ENCODE measurements around the gene PRSS58. TPM values are rescaled to one million over a fixed set of nuclear protein-coding genes. Genes with fewer than 3 reads are reported as not detected.
A peak's percentile ranks its signal among the peaks of the same experiment; 100 is the strongest.

PRSS58 gene
- total and polyA plus RNA-seq, 9 of the 15 experiments (the other 6 are each of a cell fraction or from before 2014, with no cell fraction given) = not detected

DNA sequence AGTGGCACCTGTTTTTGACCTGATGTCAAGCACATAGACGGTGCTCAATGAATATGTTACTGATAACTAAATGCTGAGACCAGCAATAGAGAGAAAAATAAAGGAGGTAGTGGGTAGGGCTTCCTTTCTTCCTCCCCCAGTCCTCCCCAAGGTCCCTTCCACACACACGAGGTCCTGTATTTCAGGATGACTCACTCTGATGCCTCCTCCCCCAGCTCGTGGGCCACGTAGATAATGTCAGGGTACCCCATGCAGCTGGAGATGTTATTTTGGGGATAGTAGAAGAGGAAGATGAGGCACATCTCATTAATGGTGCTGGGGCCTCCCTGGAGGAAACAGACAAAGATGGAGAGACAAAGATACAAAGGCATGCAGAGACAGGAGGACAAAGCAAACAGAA, 17.3 kb downstream of the PRSS58 start (continued):
- no peak for TF ChIP-seq ZNF79 (CRISPR knock-in tag; IDR thresholded peaks at IDR 0.05; ENCODE audit: low read depth)

DNA sequence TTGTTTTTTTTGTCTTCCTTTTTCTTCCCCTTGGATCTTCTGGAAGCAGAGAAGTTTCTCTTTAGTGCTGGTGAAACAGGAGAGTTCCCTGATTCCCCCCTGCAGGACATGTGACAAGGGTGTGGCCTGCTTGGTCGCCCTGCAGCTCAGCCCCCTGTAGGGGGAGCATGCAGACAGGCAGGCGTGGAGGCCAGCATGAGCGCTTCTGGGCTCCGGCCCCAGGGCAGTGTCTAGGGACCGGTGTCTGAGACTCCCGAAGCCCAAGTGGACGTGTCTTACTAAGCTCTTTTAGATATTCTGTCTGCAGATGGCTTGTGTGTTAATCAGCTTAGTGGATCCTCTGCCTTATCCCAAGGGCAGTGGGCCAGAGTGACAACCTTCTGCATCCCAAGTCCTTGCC, 26.1 kb downstream of the PRSS58 start:
- CTCF ChIA-PET (ENCODE audit: low intra/inter-chr PET ratio) = no interaction called here
- no peaks in the 10 kb centered on the region for H3K27me3 ChIP-seq (ENCODE audit: control insufficient read depth in 2 of 2, insufficient read depth in 2 of 2, low read length in 2 of 2)
- no peaks in the 10 kb centered on the region for H3K36me3 ChIP-seq (ENCODE audit: control insufficient read depth, insufficient read depth, low read length)
- no peaks in the 10 kb centered on the region for H3K9me3 ChIP-seq (replicated peaks; ENCODE audit: control insufficient read depth, insufficient read depth, low read depth, low read length)
- intact Hi-C loops (cut with micrococcal nuclease) (no loop called here), in situ Hi-C loops (cut with MboI) (no loop called here)
- WGBS (ENCODE audit: insufficient coverage, low coverage, missing lambda C conversion rate) = 2% methylated on average over 7 of the region's 7 CpGs
- ATAC-seq = peak; percentile 99
- H3K9ac ChIP-seq (ENCODE audit: insufficient read depth in 1 of 2, low read depth in 2 of 2, low read length in 2 of 2) = no peak overlapping the region
- peak; percentile 31 to 56 (median 39) for DNase-seq (ENCODE audit: extremely low read depth in 1 of 4, low spot score in 3 of 4)
- TF ChIP-seq SRSF1 (IDR thresholded peaks at IDR 0.05; ENCODE audit: low read depth, low read length) (no peak), SETDB1 (IDR thresholded peaks at IDR 0.05; ENCODE audit: low read length) (peak; percentile 20), RAD21 (CRISPR knock-in tag; conservative IDR thresholded peaks at IDR 0.05 in 1 of 2, IDR thresholded peaks at IDR 0.05 in 1 of 2) (0 out of 4 replicates have a peak, but pooled peaks of 1 of the 2 experiments have one; percentile 4), NUFIP1 (IDR thresholded peaks at IDR 0.05; ENCODE audit: partially characterized antibody) (no peak), KLF16 (IDR thresholded peaks at IDR 0.05) (0 out of 2 replicates have a peak, but pooled peaks have one; percentile 11), ZFP1 (CRISPR knock-in tag; IDR thresholded peaks at IDR 0.05) (no peak), BRCA1 (IDR thresholded peaks at IDR 0.05) (no peak), BRCA1 (CRISPR knock-in tag; IDR thresholded peaks at IDR 0.05) (no peak), SIN3B (IDR thresholded peaks at IDR 0.05; ENCODE audit: low read depth) (no peak)
- TF ChIP-seq, protein P1, sequence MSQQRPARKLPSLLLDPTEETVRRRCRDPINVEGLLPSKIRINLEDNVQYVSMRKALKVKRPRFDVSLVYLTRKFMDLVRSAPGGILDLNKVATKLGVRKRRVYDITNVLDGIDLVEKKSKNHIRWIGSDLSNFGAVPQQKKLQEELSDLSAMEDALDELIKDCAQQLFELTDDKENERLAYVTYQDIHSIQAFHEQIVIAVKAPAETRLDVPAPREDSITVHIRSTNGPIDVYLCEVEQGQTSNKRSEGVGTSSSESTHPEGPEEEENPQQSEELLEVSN (IDR thresholded peaks at IDR 0.05; ENCODE audit: borderline replicate concordance in 1 of 2, extremely low read depth in 1 of 2, insufficient read depth in 1 of 2, insufficient read length in 1 of 2, low read depth in 1 of 2, low read length in 1 of 2, poor library complexity in 1 of 2, severe bottlenecking in 1 of 2) = peak in 1 of 2 experiments; percentile 19
- TF ChIP-seq, protein P2, sequence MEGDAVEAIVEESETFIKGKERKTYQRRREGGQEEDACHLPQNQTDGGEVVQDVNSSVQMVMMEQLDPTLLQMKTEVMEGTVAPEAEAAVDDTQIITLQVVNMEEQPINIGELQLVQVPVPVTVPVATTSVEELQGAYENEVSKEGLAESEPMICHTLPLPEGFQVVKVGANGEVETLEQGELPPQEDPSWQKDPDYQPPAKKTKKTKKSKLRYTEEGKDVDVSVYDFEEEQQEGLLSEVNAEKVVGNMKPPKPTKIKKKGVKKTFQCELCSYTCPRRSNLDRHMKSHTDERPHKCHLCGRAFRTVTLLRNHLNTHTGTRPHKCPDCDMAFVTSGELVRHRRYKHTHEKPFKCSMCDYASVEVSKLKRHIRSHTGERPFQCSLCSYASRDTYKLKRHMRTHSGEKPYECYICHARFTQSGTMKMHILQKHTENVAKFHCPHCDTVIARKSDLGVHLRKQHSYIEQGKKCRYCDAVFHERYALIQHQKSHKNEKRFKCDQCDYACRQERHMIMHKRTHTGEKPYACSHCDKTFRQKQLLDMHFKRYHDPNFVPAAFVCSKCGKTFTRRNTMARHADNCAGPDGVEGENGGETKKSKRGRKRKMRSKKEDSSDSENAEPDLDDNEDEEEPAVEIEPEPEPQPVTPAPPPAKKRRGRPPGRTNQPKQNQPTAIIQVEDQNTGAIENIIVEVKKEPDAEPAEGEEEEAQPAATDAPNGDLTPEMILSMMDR (IDR thresholded peaks at IDR 0.05 in 2 of 3, conservative IDR thresholded peaks at IDR 0.05 in 1 of 3; ENCODE audit: insufficient read depth in 2 of 3, low read depth in 1 of 3, low read length in 3 of 3) = peak; percentile 28 to 52 (median 47)
- TF ChIP-seq, protein P3, sequence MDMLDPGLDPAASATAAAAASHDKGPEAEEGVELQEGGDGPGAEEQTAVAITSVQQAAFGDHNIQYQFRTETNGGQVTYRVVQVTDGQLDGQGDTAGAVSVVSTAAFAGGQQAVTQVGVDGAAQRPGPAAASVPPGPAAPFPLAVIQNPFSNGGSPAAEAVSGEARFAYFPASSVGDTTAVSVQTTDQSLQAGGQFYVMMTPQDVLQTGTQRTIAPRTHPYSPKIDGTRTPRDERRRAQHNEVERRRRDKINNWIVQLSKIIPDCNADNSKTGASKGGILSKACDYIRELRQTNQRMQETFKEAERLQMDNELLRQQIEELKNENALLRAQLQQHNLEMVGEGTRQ (CRISPR knock-in tag; IDR thresholded peaks at IDR 0.05) = peak; percentile 71
- TF ChIP-seq, protein P4, sequence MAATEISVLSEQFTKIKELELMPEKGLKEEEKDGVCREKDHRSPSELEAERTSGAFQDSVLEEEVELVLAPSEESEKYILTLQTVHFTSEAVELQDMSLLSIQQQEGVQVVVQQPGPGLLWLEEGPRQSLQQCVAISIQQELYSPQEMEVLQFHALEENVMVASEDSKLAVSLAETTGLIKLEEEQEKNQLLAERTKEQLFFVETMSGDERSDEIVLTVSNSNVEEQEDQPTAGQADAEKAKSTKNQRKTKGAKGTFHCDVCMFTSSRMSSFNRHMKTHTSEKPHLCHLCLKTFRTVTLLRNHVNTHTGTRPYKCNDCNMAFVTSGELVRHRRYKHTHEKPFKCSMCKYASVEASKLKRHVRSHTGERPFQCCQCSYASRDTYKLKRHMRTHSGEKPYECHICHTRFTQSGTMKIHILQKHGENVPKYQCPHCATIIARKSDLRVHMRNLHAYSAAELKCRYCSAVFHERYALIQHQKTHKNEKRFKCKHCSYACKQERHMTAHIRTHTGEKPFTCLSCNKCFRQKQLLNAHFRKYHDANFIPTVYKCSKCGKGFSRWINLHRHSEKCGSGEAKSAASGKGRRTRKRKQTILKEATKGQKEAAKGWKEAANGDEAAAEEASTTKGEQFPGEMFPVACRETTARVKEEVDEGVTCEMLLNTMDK (IDR thresholded peaks at IDR 0.05; ENCODE audit: borderline replicate concordance, insufficient read depth, low read depth, low read length, poor library complexity, severe bottlenecking) = peak; percentile 33
- POLR2A ChIA-PET = no interaction called here
- peak; percentile 59 for FAIRE-seq
- no peaks in the 10 kb centered on the region for H3K79me2 ChIP-seq (ENCODE audit: control insufficient read depth, insufficient read depth, low read length)
- no peak overlapping the region for H3K4me3 ChIP-seq
- no TSS peak for BruUV-seq (replicated peaks)
- no peak overlapping the region for H3K4me2 ChIP-seq (ENCODE audit: insufficient read depth, low read length)
- no peaks in the 10 kb centered on the region for H4K20me1 ChIP-seq (replicated peaks; ENCODE audit: control insufficient read depth, insufficient read depth, low read length)
- no peaks in the 10 kb centered on the region for H3K4me1 ChIP-seq (replicated peaks in 1 of 2; ENCODE audit: control insufficient read depth in 2 of 2, insufficient read depth in 2 of 2, low read length in 2 of 2)
- H2AFZ ChIP-seq (ENCODE audit: low read depth, low read length) = no peak overlapping the region
- H3K9me1 ChIP-seq (ENCODE audit: control insufficient read depth, insufficient read depth, low read length) = no peaks in the 10 kb centered on the region
- H3K27ac ChIP-seq (ENCODE audit: extremely low read depth, low read depth, low read length) = no peak overlapping the region
